Smooth muscle cell (in vitro differentiated cells): Measurements from ENCODE around the gene DMD. TPM values are rescaled to one million over a fixed set of nuclear protein-coding genes. Genes with fewer than 3 reads are reported as not detected.
A peak's percentile ranks its signal among the peaks of the same experiment; 100 is the strongest.

Source experiments
- DNase-seq: peaks from one replicate; lab custom pipeline; 2025; ENCODE audit not compliant: unreplicated experiment; lab: John Stamatoyannopoulos, UW
- H2AFZ ChIP-seq: fragments of 200-600 bp; sonication (generic); 2 replicates; pipeline ENCODE4 v1.6.0; 2016; ENCODE audit warnings: antibody characterized with exemption, low read depth, mild to moderate bottlenecking
- H3F3A ChIP-seq: fragments of 200-600 bp; sonication (generic); 2 replicates; pipeline ENCODE4 v1.6.0; 2017; ENCODE audit warnings: antibody characterized with exemption, low read depth
- H3K27ac ChIP-seq: fragments of 200-600 bp; sonication (generic); 2 replicates; pipeline ENCODE4 v1.5.1; 2016; ENCODE audit warnings: low read depth, mild to moderate bottlenecking
- H3K27me3 ChIP-seq: fragments of 200-600 bp; sonication (generic); 2 replicates; pipeline ENCODE4 v1.6.1; 2016; ENCODE audit warnings: low read depth, mild to moderate bottlenecking
- H3K36me3 ChIP-seq: fragments of 200-600 bp; sonication (generic); 2 replicates; pipeline ENCODE4 v1.5.1; 2016; ENCODE audit warnings: low read depth
- H3K4me1 ChIP-seq: fragments of 200-600 bp; sonication (generic); 2 replicates; pipeline ENCODE4 v1.5.1; 2016; ENCODE audit warnings: low read depth
- H3K4me2 ChIP-seq: fragments of 200-600 bp; sonication (generic); 2 replicates; pipeline ENCODE4 v1.6.0; 2016; ENCODE audit warnings: mild to moderate bottlenecking
- H3K4me3 ChIP-seq: fragments of 200-600 bp; sonication (generic); 2 replicates; pipeline ENCODE4 v1.5.1; 2016; ENCODE audit warnings: mild to moderate bottlenecking
- H3K79me2 ChIP-seq: fragments of 200-600 bp; sonication (generic); 2 replicates; pipeline ENCODE4 v1.6.0; 2016; ENCODE audit warnings: low read depth, mild to moderate bottlenecking
- H3K9ac ChIP-seq: fragments of 200-600 bp; sonication (generic); 2 replicates; pipeline ENCODE4 v1.6.0; 2016; ENCODE audit warnings: low read depth
- H3K9me3 ChIP-seq: fragments of 200-600 bp; sonication (generic); replicated peaks from 2 replicates; pipeline ENCODE4 v1.5.1; 2016; ENCODE audit warnings: low read depth
- H4K20me1 ChIP-seq: fragments of 200-600 bp; sonication (generic); 2 replicates; pipeline ENCODE4 v1.6.0; 2016; ENCODE audit warnings: low read depth
- CTCF ChIP-seq: fragments of 200-600 bp; sonication (generic); IDR thresholded peaks from 2 replicates; pipeline ENCODE4 v1.5.1; 2017; ENCODE audit warnings: borderline replicate concordance, mild to moderate bottlenecking, antibody characterized with exemption; ENCODE audit not compliant: insufficient read depth, poor library complexity, severe bottlenecking
- WGBS: methylation state at CpG from one replicate; pipeline ENCODE4 v1.1.7; 2016; ENCODE audit warnings: low lambda C conversion rate; 5-methylcytosine and 5-hydroxymethylcytosine counted together
- polyA plus RNA-seq: library from polyadenylated mRNA; unstranded; fragments of >200 nt; fragmentation: Nextera tagmentation; extraction: Ambion mirVana; gene quantifications from 2 replicates; pipeline ENCODE4 v1.2.1, GENCODE V29; 2016
- total RNA-seq: library from RNA; depleted of rRNA; stranded (reverse); fragments of >200 nt; gene quantifications from 2 replicates; pipeline ENCODE4 v1.2.3, GENCODE V29; 2014

DMD gene
- total RNA-seq: 12.3 and 27.5 TPM in 2 replicates
- polyA plus RNA-seq: 9.3 and 12.6 TPM in 2 replicates

GRCh38 chrX:33211356-33212260, at the start of gene DMD:
TSS of gene DMD (minus strand) at chrX:33211549. CDS start at chrX:33211312, 237 bp downstream.
- peak within 1 kb of the TSS; percentile 86 for H3K4me2 ChIP-seq
- 20% methylated on average over 6 of the region's 6 CpGs for WGBS
- peak within 1 kb of the TSS; percentile 84 for H2AFZ ChIP-seq
- DNase-seq: peak; percentile 0
- H3K9ac ChIP-seq: peak within 1 kb of the TSS; percentile 37
- TF ChIP-seq CTCF: no peak
- H3K9me3 ChIP-seq: no peaks in the 10 kb centered on the region
- peak within 1 kb of the TSS; percentile 65 for H3K27ac ChIP-seq
- H4K20me1 ChIP-seq: no peaks in the 10 kb centered on the region
- peaks cover 4% of the 10 kb centered on the region for H3F3A ChIP-seq
- no peaks in the 10 kb centered on the region for H3K36me3 ChIP-seq
- H3K4me3 ChIP-seq: peak within 1 kb of the TSS; percentile 52
- peaks cover 15% of the 10 kb centered on the region for H3K79me2 ChIP-seq
- H3K27me3 ChIP-seq: no peaks in the 10 kb centered on the region
- H3K4me1 ChIP-seq: peaks cover 13% of the 10 kb centered on the region

DNA sequence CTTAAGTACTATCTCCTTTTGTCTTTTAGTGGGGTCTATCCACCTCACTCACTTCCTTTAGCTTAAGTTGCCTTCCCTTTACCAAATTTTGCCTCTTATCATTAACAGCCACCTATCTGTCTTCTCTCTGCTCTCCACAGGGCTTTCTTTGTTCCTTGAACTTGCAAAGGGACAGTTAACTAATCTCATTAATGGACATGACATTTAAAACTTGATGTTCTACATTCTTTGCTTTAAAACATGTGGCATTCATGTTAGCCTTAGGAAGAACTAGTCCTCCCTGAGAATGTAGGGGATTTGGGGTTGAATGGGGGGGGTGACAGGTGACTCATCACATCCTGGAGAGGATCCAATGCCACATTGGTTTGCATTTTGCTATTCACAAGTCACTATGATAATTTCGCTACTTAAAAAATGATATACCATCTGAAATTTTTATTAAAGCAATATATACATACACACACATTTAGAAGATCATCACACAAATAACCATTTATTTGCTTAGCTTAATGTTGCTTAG, 41.0 kb upstream of the DMD start:
- H3K9me3 ChIP-seq: no peaks in the 10 kb centered on the region
- peak overlapping the region; percentile 55 for H2AFZ ChIP-seq
- H3K9ac ChIP-seq: no peak overlapping the region
- H3K4me3 ChIP-seq: no peak overlapping the region
- no peak for DNase-seq
- TF ChIP-seq CTCF: no peak
- no peaks in the 10 kb centered on the region for H3K79me2 ChIP-seq
- H3K27ac ChIP-seq: peak overlapping the region; percentile 8
- no peaks in the 10 kb centered on the region for H4K20me1 ChIP-seq
- no peaks in the 10 kb centered on the region for H3K36me3 ChIP-seq
- no peaks in the 10 kb centered on the region for H3K27me3 ChIP-seq
- peaks cover 10% of the 10 kb centered on the region for H3K4me1 ChIP-seq
- 71% methylated on average over 1 of the region's 1 CpG for WGBS
- H3F3A ChIP-seq: no peaks in the 10 kb centered on the region
- H3K4me2 ChIP-seq: peak overlapping the region; percentile 39

GRCh38 chrX:33218819-33219218, 7.5 kb upstream of the DMD start:
- no peaks in the 10 kb centered on the region for H3K36me3 ChIP-seq
- no peaks in the 10 kb centered on the region for H3K9me3 ChIP-seq
- no peaks in the 10 kb centered on the region for H3K27me3 ChIP-seq
- no peak for TF ChIP-seq CTCF
- H3K9ac ChIP-seq: no peak overlapping the region
- H3K79me2 ChIP-seq: no peaks in the 10 kb centered on the region
- H4K20me1 ChIP-seq: no peaks in the 10 kb centered on the region
- DNase-seq: no peak
- no peak overlapping the region for H3K4me2 ChIP-seq
- H3K4me1 ChIP-seq: no peaks in the 10 kb centered on the region
- H3K27ac ChIP-seq: no peak overlapping the region
- no peak overlapping the region for H3K4me3 ChIP-seq
- 87% methylated on average over 4 of the region's 4 CpGs for WGBS
- H2AFZ ChIP-seq: no peak overlapping the region
- H3F3A ChIP-seq: no peaks in the 10 kb centered on the region
